Stimulated activated naive CD8-positive, alpha-beta T cell treated with anti-CD3 and anti-CD28 coated beads, Interleukin-15, Interleukin-2, amounts not matched to agents 100 ng/mL and 50 ng/mL, for 24 hours (primary cell): Measurements from ENCODE around the gene CDC42BPG.

ENCODE experiments used
- H3K27ac Mint-ChIP-seq: one replicate; pipeline ENCODE4 v1.8.0; 2021; ENCODE audit warnings: mild to moderate bottlenecking, mixed read lengths
- H3K27me3 Mint-ChIP-seq: one replicate; pipeline ENCODE4 v1.8.0; 2021; ENCODE audit warnings: mixed read lengths
- H3K36me3 Mint-ChIP-seq: one replicate; pipeline ENCODE4 v1.8.0; 2021; ENCODE audit warnings: low read depth, mixed read lengths
- H3K4me1 Mint-ChIP-seq: one replicate; pipeline ENCODE4 v1.8.0; 2021; ENCODE audit warnings: low read depth, mixed read lengths
- H3K4me3 Mint-ChIP-seq: one replicate; pipeline ENCODE4 v1.8.0; 2021; ENCODE audit warnings: mild to moderate bottlenecking, mixed read lengths
- H3K9me3 Mint-ChIP-seq: one replicate; pipeline ENCODE4 v1.8.0; 2021; ENCODE audit warnings: mixed read lengths

Gene CDC42BPG

DNA sequence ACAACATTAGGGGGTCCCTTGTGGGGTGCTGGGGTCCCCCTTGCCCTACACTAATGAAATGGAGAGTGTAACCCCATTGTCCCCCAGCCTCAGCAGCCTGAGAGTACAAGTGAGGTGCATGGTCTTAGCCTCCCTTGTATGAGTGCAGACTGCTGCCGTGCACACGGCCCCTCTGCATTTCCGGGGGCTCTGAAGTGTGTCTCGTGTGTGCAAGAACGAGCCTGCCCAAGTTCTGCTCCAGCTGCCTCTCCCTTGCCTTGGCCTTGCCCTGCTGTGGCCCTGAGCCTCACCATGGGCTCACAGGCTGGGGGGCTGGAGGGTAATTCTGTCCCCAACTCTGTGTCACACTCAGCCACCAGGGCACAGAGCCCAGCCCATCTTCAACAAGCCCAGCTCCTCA is 39.1 kb upstream of the CDC42BPG start:
- Mint-ChIP-seq H3K4me1 (peaks cover 54% of the 10 kb centered on the region), H3K36me3 (no peaks in the 10 kb centered on the region), H3K27ac (no peak overlapping the region), H3K27me3 (no peaks in the 10 kb centered on the region), H3K9me3 (no peaks in the 10 kb centered on the region), H3K4me3 (no peak overlapping the region)

DNA sequence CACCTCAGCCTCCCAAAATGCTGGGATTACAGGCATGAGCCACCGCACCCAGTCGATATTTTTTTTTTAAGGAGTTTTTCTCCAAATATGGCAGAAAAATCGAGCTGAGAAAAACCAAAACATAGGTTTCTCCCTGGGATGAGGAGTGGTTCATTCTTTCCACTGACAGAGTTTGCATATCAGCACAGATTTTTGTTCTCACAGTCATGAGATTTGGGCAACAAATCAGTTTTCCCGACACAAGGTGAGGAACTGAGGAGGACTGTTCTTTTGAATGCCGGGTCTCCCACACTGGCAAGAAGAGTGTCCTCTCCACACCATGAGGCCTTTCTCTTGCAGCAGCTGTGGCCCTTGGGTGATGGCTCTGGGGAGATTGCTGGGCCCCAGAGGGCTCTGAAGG is 37.8 kb upstream of the CDC42BPG start:
- Mint-ChIP-seq H3K27ac (no peak overlapping the region), H3K27me3 (no peaks in the 10 kb centered on the region), H3K4me1 (peaks cover 48% of the 10 kb centered on the region), H3K9me3 (no peaks in the 10 kb centered on the region), H3K36me3 (peaks cover 4% of the 10 kb centered on the region), H3K4me3 (no peak overlapping the region)

DNA sequence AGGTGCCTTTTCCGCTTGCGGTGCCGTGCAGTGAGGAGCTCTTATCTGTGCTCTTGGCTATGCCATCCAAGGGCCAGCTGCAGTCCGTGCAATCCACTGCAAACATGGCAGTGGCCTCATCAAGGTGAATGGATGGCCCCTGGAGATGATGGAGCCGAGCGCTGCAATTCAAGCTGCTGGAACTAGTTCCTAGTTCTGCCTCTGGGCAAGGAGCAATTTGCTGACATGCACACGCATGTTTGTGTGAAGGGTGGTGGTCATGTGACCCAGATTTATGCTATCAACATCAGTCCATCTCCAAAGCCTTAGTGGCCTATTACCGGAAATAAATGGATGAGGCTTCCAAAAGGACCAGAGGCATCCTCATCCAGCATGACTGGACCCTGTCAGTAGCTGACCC is 37.0 kb upstream of the CDC42BPG start:
- H3K4me1 Mint-ChIP-seq: peaks cover 55% of the 10 kb centered on the region
- no peak overlapping the region for H3K4me3 Mint-ChIP-seq
- H3K36me3 Mint-ChIP-seq: peaks cover 10% of the 10 kb centered on the region
- no peaks in the 10 kb centered on the region for H3K27me3 Mint-ChIP-seq
- H3K9me3 Mint-ChIP-seq: no peaks in the 10 kb centered on the region
- peak overlapping the region; percentile 97 for H3K27ac Mint-ChIP-seq

DNA sequence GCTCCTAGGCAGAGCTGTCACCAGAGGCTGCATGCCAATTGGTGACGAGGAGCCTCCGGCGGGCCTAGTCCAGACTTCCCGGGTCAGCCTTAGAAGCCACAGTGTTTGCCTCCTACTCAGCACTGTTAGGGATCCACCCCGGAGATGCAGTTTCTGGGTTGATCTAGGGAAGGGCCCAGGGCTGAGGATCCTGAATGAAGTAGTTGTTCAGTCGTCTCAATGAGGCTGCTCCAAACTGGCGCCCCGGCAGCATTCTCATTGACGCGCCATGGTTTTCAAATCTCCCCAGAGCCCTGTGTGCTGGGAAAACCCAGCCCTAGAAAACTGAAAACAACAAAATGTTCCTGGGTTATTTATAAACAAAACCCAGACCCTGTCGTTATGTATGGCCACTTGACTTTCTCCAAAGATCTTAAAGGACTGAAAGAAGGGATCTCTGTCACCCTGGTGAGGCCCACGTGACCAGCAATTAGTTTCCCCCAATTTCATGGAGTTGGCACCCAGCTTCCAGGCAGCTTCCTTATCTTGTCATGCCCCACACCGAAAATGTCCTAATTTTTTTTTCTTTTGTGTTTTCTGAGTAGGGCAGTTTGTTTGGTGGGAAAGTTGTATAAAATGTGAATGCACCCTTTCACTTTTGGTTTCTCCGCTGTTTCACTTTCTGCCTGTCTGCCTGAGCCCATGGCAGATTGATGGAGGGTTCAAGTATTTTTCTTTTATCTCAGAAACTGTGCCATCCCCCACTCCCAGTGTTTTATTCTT is 36.0 kb upstream of the CDC42BPG start:
- H3K36me3 Mint-ChIP-seq: peaks cover 21% of the 10 kb centered on the region
- H3K4me3 Mint-ChIP-seq: peak overlapping the region; percentile 75
- peak overlapping the region; percentile 97 for H3K27ac Mint-ChIP-seq
- no peaks in the 10 kb centered on the region for H3K9me3 Mint-ChIP-seq
- H3K27me3 Mint-ChIP-seq: no peaks in the 10 kb centered on the region
- peaks cover 57% of the 10 kb centered on the region for H3K4me1 Mint-ChIP-seq

DNA sequence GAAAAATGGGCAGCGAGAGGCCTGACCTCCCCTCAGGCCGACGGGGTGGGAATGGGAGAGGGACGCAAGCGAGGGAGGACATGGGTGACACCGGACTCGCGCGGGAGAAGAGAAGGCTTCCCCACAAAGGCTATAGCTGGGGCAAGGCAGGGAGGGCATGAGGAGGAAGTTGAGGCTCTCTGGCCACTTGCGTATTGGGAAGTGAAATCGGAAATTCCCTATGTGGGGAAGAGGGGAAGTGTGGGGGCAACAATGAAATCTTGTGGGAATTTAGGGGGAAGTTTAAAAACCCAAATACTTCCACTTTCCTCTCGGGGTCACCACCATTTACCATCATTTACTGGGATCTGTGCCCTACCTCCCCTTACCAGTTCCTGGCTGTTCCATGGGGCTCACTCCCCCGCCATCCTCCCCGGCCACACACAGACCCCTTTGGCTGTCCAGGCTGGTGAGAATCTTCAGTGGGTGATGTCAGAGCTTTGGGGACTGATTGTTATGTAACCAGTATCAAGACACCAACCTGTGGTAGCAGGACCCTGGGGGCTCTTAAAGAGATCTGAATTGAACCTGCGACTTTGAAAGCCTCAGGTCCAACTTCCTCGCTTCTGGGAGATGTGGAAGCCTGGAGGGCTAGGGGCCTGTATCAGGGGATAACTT is 34.9 kb upstream of the CDC42BPG start:
- H3K4me1 Mint-ChIP-seq: peaks cover 61% of the 10 kb centered on the region
- peak overlapping the region; percentile 97 for H3K27ac Mint-ChIP-seq
- peak overlapping the region; percentile 97 for H3K4me3 Mint-ChIP-seq
- H3K36me3 Mint-ChIP-seq: peaks cover 31% of the 10 kb centered on the region
- H3K9me3 Mint-ChIP-seq: no peaks in the 10 kb centered on the region
- no peaks in the 10 kb centered on the region for H3K27me3 Mint-ChIP-seq

DNA sequence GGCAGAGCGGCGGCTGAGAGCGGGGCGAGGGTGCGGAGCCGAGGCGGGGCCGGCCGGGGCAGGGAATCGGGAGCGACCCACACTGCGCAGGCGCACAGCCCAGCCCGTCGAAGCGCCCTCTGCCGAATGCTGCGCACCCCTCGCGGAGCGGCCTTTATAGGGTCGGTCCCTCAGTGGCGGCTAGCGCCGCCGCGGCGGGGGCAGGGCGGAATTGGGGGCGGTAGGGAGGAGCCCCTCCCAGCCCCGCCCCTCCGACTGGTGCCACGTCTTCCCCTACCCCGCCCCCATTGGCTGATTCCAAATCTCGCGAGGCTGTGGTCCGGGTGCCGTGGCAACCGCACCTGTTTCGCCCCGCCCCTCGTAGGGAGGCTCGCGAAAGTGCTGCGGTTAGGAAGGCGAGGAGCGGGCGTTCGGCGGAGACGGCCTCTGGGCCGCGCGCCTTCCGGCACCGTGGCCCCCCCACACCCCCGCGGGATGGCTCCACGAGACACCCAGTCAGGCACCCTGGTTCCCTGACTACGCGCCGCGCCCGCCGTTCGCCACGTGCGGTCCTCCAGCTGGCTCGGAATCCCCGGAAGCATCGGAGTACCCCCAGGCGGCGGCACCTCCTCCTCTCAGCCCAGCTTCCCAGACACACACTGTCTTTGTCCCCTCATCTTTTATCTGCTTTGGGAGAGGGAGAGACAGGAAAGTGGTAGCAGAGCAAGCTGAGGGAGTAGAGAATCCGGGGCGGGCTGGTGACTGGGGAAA is 34.2 kb upstream of the CDC42BPG start, which contains the start of gene EHD1:
Gene EHD1, minus strand, starts transcription at position 128 of the 750 bp plus-strand sequence. CDS start 157 bp downstream, outside the sequence.
- Mint-ChIP-seq H3K4me3 (peak within 1 kb of the TSS; percentile 97), H3K4me1 (peaks cover 68% of the 10 kb centered on the region), H3K27ac (peak within 1 kb of the TSS; percentile 97), H3K27me3 (no peaks in the 10 kb centered on the region), H3K9me3 (no peaks in the 10 kb centered on the region), H3K36me3 (peaks cover 34% of the 10 kb centered on the region)

DNA sequence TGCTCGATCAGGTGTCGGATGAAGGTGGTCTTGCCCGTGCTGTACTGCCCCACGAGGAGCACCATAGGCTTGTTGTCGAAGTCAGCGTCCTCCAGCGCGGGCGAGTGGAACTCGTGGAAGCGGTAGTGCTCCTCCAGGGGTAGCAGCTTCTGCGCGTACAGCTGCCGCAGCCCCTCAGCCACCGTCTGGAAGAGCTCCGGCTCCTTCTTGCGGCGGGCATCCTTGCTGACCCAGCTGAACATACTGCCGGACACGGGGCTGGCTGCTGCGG is 33.7 kb upstream of the CDC42BPG start:
- Mint-ChIP-seq H3K9me3 (no peaks in the 10 kb centered on the region), H3K4me3 (peak overlapping the region; percentile 97), H3K36me3 (peaks cover 39% of the 10 kb centered on the region), H3K27ac (peak overlapping the region; percentile 92), H3K27me3 (no peaks in the 10 kb centered on the region), H3K4me1 (peaks cover 73% of the 10 kb centered on the region)

DNA sequence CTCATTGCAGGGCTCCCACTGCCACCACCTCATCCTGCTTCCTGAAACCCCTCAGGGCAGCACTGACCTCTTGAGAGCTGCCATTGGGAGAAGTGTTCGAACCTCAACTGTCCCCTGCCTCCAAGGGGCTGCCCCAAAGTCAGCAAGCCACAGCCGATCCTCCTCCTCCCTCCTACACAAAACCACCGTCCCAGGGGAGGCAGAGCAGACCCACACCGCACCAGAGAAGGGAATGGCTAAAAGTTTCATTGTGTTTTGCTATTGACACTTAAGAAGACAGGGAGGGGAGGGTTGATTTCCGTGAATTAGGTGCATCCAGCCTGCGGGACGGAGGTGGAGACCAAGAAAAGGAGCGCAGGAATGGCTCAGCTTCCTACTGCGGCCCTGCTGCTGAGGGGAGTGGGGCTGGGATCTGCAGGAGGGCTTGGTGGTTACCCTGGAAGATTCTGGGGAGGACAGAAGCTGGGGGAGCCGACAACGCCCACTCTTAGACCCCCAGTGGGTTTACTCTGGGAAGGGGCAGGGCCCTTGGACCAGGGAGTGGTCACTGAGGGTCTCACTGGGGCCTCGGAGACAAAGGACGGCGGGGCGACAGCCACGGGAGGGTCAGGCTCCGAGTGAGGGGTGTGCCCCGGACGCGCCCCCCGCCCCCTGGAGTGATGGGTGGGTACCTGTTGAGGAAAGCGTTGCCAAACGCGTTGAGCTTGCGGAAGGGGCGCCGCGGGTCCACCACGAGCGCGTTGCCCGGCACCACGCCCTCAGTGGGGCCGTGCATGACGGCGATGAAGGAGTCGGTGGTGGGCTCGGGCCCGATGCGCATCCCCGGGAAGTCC is 33.2 kb upstream of the CDC42BPG start:
- Mint-ChIP-seq H3K4me3 (peak overlapping the region; percentile 97), H3K27ac (peak overlapping the region; percentile 92), H3K27me3 (no peaks in the 10 kb centered on the region), H3K4me1 (peaks cover 79% of the 10 kb centered on the region), H3K36me3 (peaks cover 45% of the 10 kb centered on the region), H3K9me3 (no peaks in the 10 kb centered on the region)

DNA sequence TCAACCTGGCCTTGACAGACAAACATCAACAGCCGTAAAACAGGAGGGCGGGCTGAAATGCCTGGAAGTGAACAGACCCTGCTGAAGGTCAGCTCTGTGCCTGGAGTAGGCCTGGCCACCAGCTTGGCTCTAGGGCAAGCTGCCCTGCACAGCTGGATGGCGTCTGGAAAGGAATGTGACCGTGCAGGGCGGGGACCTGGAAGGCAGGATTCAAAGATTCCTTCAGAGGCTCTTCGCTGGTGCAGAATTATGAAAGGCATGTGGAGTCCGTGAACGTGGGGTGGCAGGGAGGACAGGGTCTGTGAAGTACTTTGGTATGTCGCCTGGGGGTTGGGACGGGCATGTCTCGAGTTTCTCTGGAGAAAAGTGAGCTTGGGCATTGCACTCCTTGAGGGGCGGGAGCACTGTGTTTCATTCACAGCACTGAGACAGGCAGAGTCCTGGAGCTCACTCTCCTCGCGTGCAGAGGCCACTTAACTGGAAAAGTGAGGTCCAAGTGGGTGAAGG is 32.4 kb upstream of the CDC42BPG start:
- Mint-ChIP-seq H3K27ac (peak overlapping the region; percentile 90), H3K36me3 (peaks cover 49% of the 10 kb centered on the region), H3K4me1 (peaks cover 84% of the 10 kb centered on the region)

DNA sequence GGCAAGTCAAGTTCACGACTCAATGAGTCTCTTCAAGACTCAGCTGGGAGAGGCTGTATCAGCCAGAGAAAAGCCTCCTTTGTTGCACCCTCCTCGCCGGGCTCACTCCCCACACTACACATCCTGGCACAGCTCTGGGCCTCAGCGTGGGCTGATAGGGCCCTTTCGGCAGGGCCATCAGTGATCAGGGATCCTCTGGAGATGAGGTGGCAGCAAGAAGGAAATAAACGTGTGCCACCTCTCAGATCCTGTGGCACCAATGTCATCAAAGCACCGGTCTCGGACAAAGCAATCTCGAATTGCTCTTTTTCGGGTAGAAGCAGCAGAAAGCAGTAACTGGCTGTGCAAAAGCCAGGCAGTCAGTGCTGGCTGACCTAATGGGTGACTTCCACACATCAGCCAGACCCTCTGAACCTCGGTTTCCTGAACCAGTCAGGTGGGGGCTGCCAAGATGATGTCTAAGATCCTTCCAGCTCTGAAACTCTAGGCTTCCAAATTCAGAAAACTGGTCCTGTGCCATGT is 31.8 kb upstream of the CDC42BPG start:
- Mint-ChIP-seq H3K36me3 (peaks cover 55% of the 10 kb centered on the region), H3K4me3 (peak overlapping the region; percentile 97), H3K4me1 (peaks cover 86% of the 10 kb centered on the region), H3K9me3 (no peaks in the 10 kb centered on the region), H3K27me3 (no peaks in the 10 kb centered on the region), H3K27ac (peak overlapping the region; percentile 90)

More for the DNA sequence above, 32.4 kb upstream of the CDC42BPG start:
- peak overlapping the region; percentile 97 for H3K4me3 Mint-ChIP-seq
- H3K9me3 Mint-ChIP-seq: no peaks in the 10 kb centered on the region
- no peaks in the 10 kb centered on the region for H3K27me3 Mint-ChIP-seq

DNA sequence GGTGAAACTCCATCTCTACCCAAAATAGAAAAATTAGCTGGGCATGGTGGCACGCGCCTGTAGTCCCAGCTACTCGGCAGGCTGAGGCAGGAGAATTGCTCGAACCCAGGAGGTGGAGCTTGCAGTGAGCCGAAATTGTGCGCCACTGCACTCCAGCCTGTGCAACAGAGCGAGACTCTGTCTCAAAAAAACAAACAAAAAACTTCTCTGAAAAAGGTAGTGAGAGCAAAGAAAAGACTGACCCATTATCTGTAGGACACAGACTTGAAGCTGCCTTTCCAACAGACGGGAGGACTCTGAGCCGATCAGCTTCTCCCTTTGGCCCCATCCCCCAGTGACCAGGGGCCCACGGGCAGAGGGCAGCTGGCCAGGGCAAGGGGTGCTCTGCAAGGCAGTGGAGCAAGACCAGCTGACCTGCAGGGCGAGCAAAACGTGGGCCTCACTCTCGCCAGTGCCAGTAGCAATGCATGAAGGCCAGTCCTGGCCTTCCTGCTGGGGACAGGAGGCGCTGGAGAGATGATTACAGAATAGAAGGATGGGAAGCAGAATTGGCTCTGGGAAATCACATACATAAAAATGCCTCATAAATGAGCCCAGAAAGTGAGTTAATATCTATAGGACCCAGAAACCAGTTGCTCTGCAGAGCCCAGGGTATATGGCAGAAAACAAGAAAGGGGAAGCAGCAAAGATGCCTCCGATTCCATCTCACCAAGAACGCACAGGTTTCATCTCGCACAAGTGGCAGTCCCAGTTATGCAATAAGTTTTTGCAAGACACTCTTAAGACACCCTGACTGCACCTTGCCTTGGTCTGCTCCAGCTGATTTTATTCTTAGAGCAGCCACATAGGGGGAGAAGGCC is 31.1 kb upstream of the CDC42BPG start:
- no peaks in the 10 kb centered on the region for H3K27me3 Mint-ChIP-seq
- peak overlapping the region; percentile 97 for H3K4me3 Mint-ChIP-seq
- H3K27ac Mint-ChIP-seq: peak overlapping the region; percentile 90
- no peaks in the 10 kb centered on the region for H3K9me3 Mint-ChIP-seq
- H3K36me3 Mint-ChIP-seq: peaks cover 58% of the 10 kb centered on the region
- peaks cover 86% of the 10 kb centered on the region for H3K4me1 Mint-ChIP-seq

DNA sequence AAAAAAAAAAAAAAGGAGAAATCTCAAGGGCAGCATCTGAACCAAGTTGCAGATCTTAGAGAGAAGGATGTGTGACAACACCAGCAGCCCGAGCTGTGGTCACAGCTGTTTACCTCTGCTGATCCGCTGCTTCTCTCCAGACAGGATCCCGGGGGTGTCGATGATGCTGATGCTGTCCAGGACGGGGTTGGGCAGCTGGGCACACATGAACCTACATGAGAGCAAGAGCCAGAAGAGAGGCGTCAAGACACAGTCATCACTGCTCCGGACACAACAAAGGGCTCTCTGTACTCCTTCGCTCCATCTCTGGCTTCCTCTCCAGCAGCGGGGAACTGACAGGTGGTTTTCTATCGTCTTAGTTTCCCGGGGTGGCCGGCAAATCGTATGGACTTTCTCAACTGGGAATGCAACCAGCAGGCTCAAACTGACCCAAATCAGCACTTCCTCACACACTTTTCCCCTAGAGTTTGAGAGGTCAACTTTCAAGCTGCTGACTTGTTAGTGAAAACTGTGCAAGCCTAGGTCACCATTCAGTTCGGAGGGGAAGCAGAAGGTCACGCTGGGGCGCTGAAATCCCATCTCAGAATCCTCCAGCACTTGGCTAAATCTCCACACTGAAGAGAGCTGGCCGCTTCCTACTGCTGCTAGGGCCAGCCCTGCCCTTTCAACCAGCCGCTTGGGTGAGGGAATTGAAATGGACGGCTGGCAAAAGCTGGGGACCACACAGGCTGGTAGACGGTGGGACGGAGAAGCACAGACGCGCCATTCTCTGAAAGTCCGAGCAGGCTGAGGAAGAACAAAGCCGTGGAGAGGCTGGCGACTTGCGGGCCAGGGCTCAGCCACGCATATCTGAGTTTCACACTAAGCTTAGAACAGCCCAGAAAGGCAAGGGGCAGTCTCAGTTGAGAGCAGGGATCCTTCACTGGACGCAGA is 30.1 kb upstream of the CDC42BPG start:
- H3K4me3 Mint-ChIP-seq: peak overlapping the region; percentile 97
- H3K27ac Mint-ChIP-seq: peak overlapping the region; percentile 76
- H3K36me3 Mint-ChIP-seq: peaks cover 62% of the 10 kb centered on the region
- no peaks in the 10 kb centered on the region for H3K9me3 Mint-ChIP-seq
- peaks cover 86% of the 10 kb centered on the region for H3K4me1 Mint-ChIP-seq
- H3K27me3 Mint-ChIP-seq: no peaks in the 10 kb centered on the region
